ENCODE data around the gene DPF1. TPM values are rescaled to one million over a fixed set of nuclear protein-coding genes. Genes with fewer than 3 reads are reported as not detected.
"Not testable (repeated sequence)": the region's sequence is repeated elsewhere in the genome, so short reads cannot be mapped to it uniquely, and the experiment has no call there.

The DPF1 gene
- total and polyA plus RNA-seq, 12 donors, result 0.17 to 1.3 (median 0.67) TPM; not detected in 5

- H3K9me3 ChIP-seq (replicated peaks in 1 of 3), result no peaks in the 10 kb centered on the region
- no peak for DNase-seq
- no peak overlapping the region for H3K27ac ChIP-seq
- H3K36me3 ChIP-seq (replicated peaks in 1 of 2), result no peaks in the 10 kb centered on the region
- TF ChIP-seq POLR2A (IDR thresholded peaks at IDR 0.05), result no peak
- TF ChIP-seq, protein P1, sequence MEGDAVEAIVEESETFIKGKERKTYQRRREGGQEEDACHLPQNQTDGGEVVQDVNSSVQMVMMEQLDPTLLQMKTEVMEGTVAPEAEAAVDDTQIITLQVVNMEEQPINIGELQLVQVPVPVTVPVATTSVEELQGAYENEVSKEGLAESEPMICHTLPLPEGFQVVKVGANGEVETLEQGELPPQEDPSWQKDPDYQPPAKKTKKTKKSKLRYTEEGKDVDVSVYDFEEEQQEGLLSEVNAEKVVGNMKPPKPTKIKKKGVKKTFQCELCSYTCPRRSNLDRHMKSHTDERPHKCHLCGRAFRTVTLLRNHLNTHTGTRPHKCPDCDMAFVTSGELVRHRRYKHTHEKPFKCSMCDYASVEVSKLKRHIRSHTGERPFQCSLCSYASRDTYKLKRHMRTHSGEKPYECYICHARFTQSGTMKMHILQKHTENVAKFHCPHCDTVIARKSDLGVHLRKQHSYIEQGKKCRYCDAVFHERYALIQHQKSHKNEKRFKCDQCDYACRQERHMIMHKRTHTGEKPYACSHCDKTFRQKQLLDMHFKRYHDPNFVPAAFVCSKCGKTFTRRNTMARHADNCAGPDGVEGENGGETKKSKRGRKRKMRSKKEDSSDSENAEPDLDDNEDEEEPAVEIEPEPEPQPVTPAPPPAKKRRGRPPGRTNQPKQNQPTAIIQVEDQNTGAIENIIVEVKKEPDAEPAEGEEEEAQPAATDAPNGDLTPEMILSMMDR (IDR thresholded peaks at IDR 0.05), result no peak
- 50 to 63% (median 60%) methylated on average over 8 of the region's 8 CpGs for WGBS, 4 donors
- no peak overlapping the region for H3K4me3 ChIP-seq
- intact Hi-C loops (cut with DNase I), result loop anchor here (5.0 kb wide), 2 partner anchors 82 to 338 kb away; no protein-coding TSS in a partner anchor
- H3K4me1 ChIP-seq (replicated peaks in 1 of 2), result peaks cover 0 to 10% of the 10 kb centered on the region in 2 donors
- H3K27me3 ChIP-seq, result no peaks in the 10 kb centered on the region
Measured at GRCh38 chr19:38239816-38240215, 15.8 kb upstream of the DPF1 start.

DNA sequence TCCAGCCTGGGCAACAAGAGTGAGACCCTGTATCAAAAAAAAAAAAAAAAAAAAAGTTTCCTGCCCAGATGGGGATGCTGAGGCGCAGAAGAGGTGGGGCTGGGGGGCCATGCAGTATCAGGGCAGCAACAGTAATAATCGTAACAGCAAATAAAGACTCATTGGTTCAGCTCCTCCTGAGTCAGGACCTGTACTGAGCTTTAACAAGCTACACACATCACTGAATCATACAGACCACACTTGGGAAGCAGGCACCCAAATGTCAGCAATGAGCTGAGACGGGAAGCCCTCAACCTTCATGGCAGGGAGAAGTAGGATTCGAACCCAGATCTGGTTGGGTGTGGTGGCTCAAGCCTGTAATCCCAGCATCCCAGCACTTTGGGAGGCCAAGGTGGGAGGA is 10.6 kb upstream of the DPF1 start:
- Histone ChIP-seq H3K4me1 (replicated peaks in 1 of 2) (no peaks in the 10 kb centered on the region), H3K4me3 (no peak overlapping the region), H3K27me3 (peaks cover 6% of the 10 kb centered on the region), H3K27ac (no peak overlapping the region), H3K9me3 (replicated peaks in 1 of 3) (no peaks in the 10 kb centered on the region), H3K36me3 (replicated peaks in 1 of 2) (no peaks in the 10 kb centered on the region)
- WGBS, 4 donors, result 82 to 91% (median 88%) methylated on average over 4 of the region's 4 CpGs
- no peak for DNase-seq
- intact Hi-C loops (cut with DNase I), result no loop called here
- TF ChIP-seq, protein P1 (IDR thresholded peaks at IDR 0.05), result no peak
- no peak for TF ChIP-seq POLR2A (IDR thresholded peaks at IDR 0.05)

- Histone ChIP-seq H3K27me3 (peaks cover 11% of the 10 kb centered on the region), H3K36me3 (replicated peaks in 1 of 2) (no peaks in the 10 kb centered on the region), H3K9me3 (replicated peaks in 1 of 3) (no peaks in the 10 kb centered on the region), H3K4me1 (replicated peaks in 1 of 2) (peaks cover 4 to 5% of the 10 kb centered on the region in 2 donors), H3K4me3 (no peak overlapping the region), H3K27ac (no peak overlapping the region)
- TF ChIP-seq, protein P1 (IDR thresholded peaks at IDR 0.05), result peak; percentile 76 to 93 (median 80)
- TF ChIP-seq POLR2A (IDR thresholded peaks at IDR 0.05), result no peak
- DNase-seq, result peak; percentile 62 to 90 (median 80)
- intact Hi-C loops (cut with DNase I), result loop anchor here in 1 of 2 donors (2.0 kb wide), 1 partner anchor 101 kb away; the partner anchor contains the start of gene CATSPERG
- 20 to 56% (median 40%) methylated on average over 2 to 7 of the region's 7 CpGs for WGBS, 4 donors
Measured at GRCh38 chr19:38233740-38234251, 9.8 kb upstream of the DPF1 start.

GRCh38 chr19:38231918-38232317 is 7.9 kb upstream of the DPF1 start:
- intact Hi-C loops (cut with DNase I), result loop anchor here in 1 of 2 donors (2.0 kb wide), 1 partner anchor 103 kb away; the partner anchor contains the start of gene CATSPERG
- no peaks in the 10 kb centered on the region for H3K9me3 ChIP-seq (replicated peaks in 1 of 3)
- no peak overlapping the region for H3K4me3 ChIP-seq
- no peak overlapping the region for H3K27ac ChIP-seq
- peaks cover 8 to 9% of the 10 kb centered on the region in 2 donors for H3K4me1 ChIP-seq (replicated peaks in 1 of 2)
- DNase-seq, result no peak
- no peak for TF ChIP-seq POLR2A (IDR thresholded peaks at IDR 0.05)
- TF ChIP-seq, protein P1 (IDR thresholded peaks at IDR 0.05), result no peak
- 76 to 92% (median 82%) methylated on average over 7 of the region's 7 CpGs for WGBS, 4 donors
- H3K27me3 ChIP-seq, result peaks cover 30% of the 10 kb centered on the region
- no peaks in the 10 kb centered on the region for H3K36me3 ChIP-seq (replicated peaks in 1 of 2)

DNA sequence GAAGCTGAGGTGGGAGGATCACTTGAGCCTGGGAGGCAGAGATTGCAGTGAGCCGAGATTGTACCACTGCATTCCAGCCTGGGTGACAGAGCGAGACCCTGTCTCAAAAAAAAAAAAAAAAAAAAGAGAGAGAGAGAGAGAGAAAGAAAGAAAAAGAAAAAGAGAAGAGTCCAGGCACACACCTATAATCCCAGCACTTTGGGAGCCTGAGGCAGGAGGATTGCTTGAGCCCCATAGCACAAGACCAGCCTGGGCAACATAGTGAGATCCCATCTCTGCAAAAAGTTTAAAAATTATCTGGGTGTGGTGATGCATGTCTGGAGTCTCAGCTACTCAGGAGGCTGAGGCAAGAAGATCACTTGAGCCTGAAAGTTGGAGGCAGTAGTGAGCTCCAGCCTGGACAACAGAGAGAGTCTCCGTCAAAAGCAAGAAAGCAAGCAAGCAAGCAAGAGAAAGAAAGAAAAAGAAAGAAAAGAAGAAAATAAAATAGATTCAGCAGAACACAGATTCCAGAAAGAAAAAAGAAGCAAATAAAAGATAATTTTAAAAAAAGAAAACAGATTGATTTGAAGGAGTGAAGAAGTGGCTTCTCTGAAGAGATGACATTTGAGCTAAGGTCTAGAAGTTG is 6.6 kb upstream of the DPF1 start:
- peaks cover 34% of the 10 kb centered on the region for H3K27me3 ChIP-seq
- intact Hi-C loops (cut with DNase I), result not testable (repeated sequence)

More for the DNA sequence above, 6.6 kb upstream of the DPF1 start:
- whole genome bisulfite sequencing, 4 donors, result 56 to 93% (median 72%) methylated on average over 1 to 3 of the region's 3 CpGs
- H3K9me3 ChIP-seq (replicated peaks in 1 of 3); H3K36me3 ChIP-seq (replicated peaks in 1 of 2); H3K27ac ChIP-seq; H3K4me1 ChIP-seq (replicated peaks in 1 of 2); H3K4me3 ChIP-seq; DNase-seq: not testable (repeated sequence)

Measured in adrenal gland (tissue), 12 donors.